HepG2 (cell line): ENCODE data around the gene PPP2R2B. TPM values are rescaled to one million over a fixed set of nuclear protein-coding genes. Genes with fewer than 3 reads are reported as not detected.

Experiments used
- CHCHD3 ChIP-seq: sonication (generic); formaldehyde crosslinking; IDR thresholded peaks from 2 replicates; pipeline ENCODE4 v1.8.0; 2022; ENCODE audit warnings: mild to moderate bottlenecking, missing genetic modification reagents, moderate library complexity
- DMTF1 ChIP-seq: sonication (generic); formaldehyde crosslinking; IDR thresholded peaks from 2 replicates; pipeline ENCODE4 v1.4.0; 2020; ENCODE audit warnings: mild to moderate bottlenecking, missing genetic modification reagents
- ESRRA ChIP-seq: sonication (generic); formaldehyde crosslinking; IDR thresholded peaks from 2 replicates; pipeline ENCODE4 v1.5.1; 2020; ENCODE audit warnings: mild to moderate bottlenecking, low read depth, missing genetic modification reagents
- KDM6A ChIP-seq: IDR thresholded peaks from 2 replicates; pipeline ENCODE4 v1.6.1; 2016; ENCODE audit warnings: low read depth
- PBX2 ChIP-seq: IDR thresholded peaks from 2 replicates; pipeline ENCODE4 v1.6.1; 2016; ENCODE audit warnings: control low read depth
- POLR2AphosphoS5 ChIP-seq: IDR thresholded peaks from 2 replicates; pipeline ENCODE4 v1.6.1; 2012; ENCODE audit warnings: low read depth, low read length
- RAD21 ChIP-seq: fragments of 450-650 bp; formaldehyde crosslinking; IDR thresholded peaks from 2 replicates; pipeline ENCODE4 v1.5.0; 2020; ENCODE audit warnings: mild to moderate bottlenecking
- RNF2 ChIP-seq: fragments of 450-650 bp; conservative IDR thresholded peaks from 2 replicates; pipeline ENCODE4 v1.6.1; 2016; ENCODE audit warnings: low read depth
- ZNF256 ChIP-seq: sonication (generic); formaldehyde crosslinking; conservative IDR thresholded peaks from 2 replicates; pipeline ENCODE4 v1.4.0; 2020; ENCODE audit warnings: missing genetic modification reagents
- ZNF260 ChIP-seq: sonication (generic); formaldehyde crosslinking; IDR thresholded peaks from 2 replicates; pipeline ENCODE4 v1.4.0; 2020; ENCODE audit warnings: missing genetic modification reagents, low read depth, mild to moderate bottlenecking, borderline replicate concordance
- ZNF569 ChIP-seq: sonication (generic); formaldehyde crosslinking; IDR thresholded peaks from 2 replicates; pipeline ENCODE4 v1.5.0; 2020; ENCODE audit warnings: mild to moderate bottlenecking, missing genetic modification reagents, moderate library complexity, borderline replicate concordance
- ZNF619 ChIP-seq: sonication (generic); formaldehyde crosslinking; IDR thresholded peaks from 2 replicates; pipeline ENCODE4 v1.4.0; 2020; ENCODE audit warnings: mild to moderate bottlenecking, missing genetic modification reagents
- ZNF878 ChIP-seq: sonication (generic); formaldehyde crosslinking; IDR thresholded peaks from 2 replicates; pipeline ENCODE4 v1.8.1; 2023; ENCODE audit warnings: mild to moderate bottlenecking, missing genetic modification reagents, moderate library complexity
- polyA plus RNA-seq, 8 experiments: library from polyadenylated mRNA; depleted of rRNA in 3 of 8; stranded (reverse) in 7 of 8; unstranded in 1 of 8; fragments of >200 nt; fragmentation: Illumina TruSeq in 4 of 8; extraction: Trizol in 4 of 8; gene quantifications; 2 replicates each; pipeline versions ENCODE4 v1.2.1 to v1.2.3, GENCODE V29; 2011 to 2016; ENCODE audit warnings: low read depth in 4 of 8, missing spikeins in 1 of 8, mixed read lengths in 1 of 8; ENCODE audit not compliant: insufficient read depth in 1 of 8
- total RNA-seq, 5 experiments: library from RNA; depleted of rRNA; stranded (reverse); fragments of >200 nt; fragmentation: Illumina TruSeq; extraction: Trizol; gene quantifications; 2 replicates each; pipeline ENCODE4 v1.2.3, GENCODE V29; 2016; ENCODE audit warnings: low read depth in 1 of 5

The PPP2R2B gene
- total and polyA plus RNA-seq, 2 of the 13 experiments (the other 11 are each of a cell fraction or from before 2014, with no cell fraction given), result not detected

- TF ChIP-seq CHCHD3 (no peak), ZNF260 (CRISPR knock-in tag) (no peak), POLR2AphosphoS5 (no peak), ZNF569 (CRISPR knock-in tag) (no peak), RNF2 (no peak), KDM6A (no peak), ZNF619 (CRISPR knock-in tag) (no peak), PBX2 (CRISPR knock-in tag) (no peak), ZNF256 (no peak), DMTF1 (CRISPR knock-in tag) (no peak), RAD21 (CRISPR knock-in tag) (0 out of 2 replicates have a peak, but pooled peaks have one; percentile 35), ZNF878 (no peak), ESRRA (CRISPR knock-in tag) (no peak)
Observed at GRCh38 chr5:146541958-146542849, 336.4 kb downstream of the PPP2R2B start (continued).
